Neuronal stem cell (in vitro differentiated cells): Measurements from ENCODE around the gene RPS21.
"Not testable (repeated sequence)": the region's sequence is repeated elsewhere in the genome, so short reads cannot be mapped to it uniquely, and the experiment has no call there.

Experiments used
- DNase-seq: peaks from one replicate; pipeline ENCODE4 v3.0.0-alpha.2; 2013; ENCODE audit warnings: low spot score
- H2AFZ ChIP-seq: one replicate; pipeline ENCODE4 v1.6.1; 2013; ENCODE audit warnings: mild to moderate bottlenecking, low read length, inconsistent platforms
- H2AK5ac ChIP-seq: 2 replicates; pipeline ENCODE4 v1.6.1; 2013; ENCODE audit warnings: low read depth, mild to moderate bottlenecking, inconsistent platforms, low read length, moderate library complexity, mixed read lengths
- H2BK120ac ChIP-seq: 2 replicates; pipeline ENCODE4 v1.6.1; 2013; ENCODE audit warnings: low read depth, mild to moderate bottlenecking, inconsistent platforms, low read length, moderate library complexity, mixed read lengths
- H2BK12ac ChIP-seq: one replicate; pipeline ENCODE4 v1.6.1; 2013; ENCODE audit warnings: low read length, inconsistent platforms
- H2BK15ac ChIP-seq: 2 replicates; pipeline ENCODE4 v1.6.1; 2013; ENCODE audit warnings: mild to moderate bottlenecking, low read length, inconsistent platforms, mixed read lengths
- H2BK5ac ChIP-seq: one replicate; pipeline ENCODE4 v1.6.1; 2013; ENCODE audit warnings: inconsistent platforms, mild to moderate bottlenecking, low read length, moderate library complexity
- H3K14ac ChIP-seq: one replicate; pipeline ENCODE4 v1.6.1; 2013; ENCODE audit warnings: low read length, inconsistent platforms
- H3K18ac ChIP-seq: 2 replicates; pipeline ENCODE4 v1.6.1; 2013; ENCODE audit warnings: low read length, inconsistent platforms
- H3K23ac ChIP-seq: 2 replicates; pipeline ENCODE4 v1.6.1; 2013; ENCODE audit warnings: low read depth, mild to moderate bottlenecking, mixed read lengths, low read length, inconsistent platforms; ENCODE audit not compliant: poor library complexity
- H3K27ac ChIP-seq: replicated peaks from 3 replicates; pipeline ENCODE4 v1.5.1; 2013; ENCODE audit warnings: low read length, inconsistent platforms
- H3K27me3 ChIP-seq, 3 experiments: 2 replicates each; pipeline ENCODE4 v1.6.1; 2013; ENCODE audit warnings: low read length in 3 of 3, mild to moderate bottlenecking in 2 of 3, inconsistent platforms in 1 of 3, low read depth in 1 of 3, mixed read lengths in 1 of 3, moderate library complexity in 1 of 3; ENCODE audit not compliant: control insufficient read depth in 3 of 3, insufficient read depth in 3 of 3
- H3K36me3 ChIP-seq, 2 donors: replicated peaks in 1 of 2; 2 replicates each; pipeline ENCODE4 v1.6.1; 2013; ENCODE audit warnings: low read length in 2 of 2; ENCODE audit not compliant: control insufficient read depth in 2 of 2, insufficient read depth in 2 of 2
- H3K4ac ChIP-seq: 2 replicates; pipeline ENCODE4 v1.6.1; 2013; ENCODE audit warnings: inconsistent platforms, mild to moderate bottlenecking, low read length, moderate library complexity
- H3K4me1 ChIP-seq, 2 donors: 1 replicate in 1 of 2; 2 replicates in 1 of 2; pipeline ENCODE4 v1.6.1; 2013; ENCODE audit warnings: low read length in 2 of 2, low read depth in 1 of 2; ENCODE audit not compliant: control insufficient read depth in 2 of 2, insufficient read depth in 1 of 2
- H3K4me2 ChIP-seq: one replicate; pipeline ENCODE4 v1.6.1; 2013; ENCODE audit warnings: mild to moderate bottlenecking, low read length, inconsistent platforms; ENCODE audit not compliant: insufficient read depth, poor library complexity, severe bottlenecking
- H3K4me3 ChIP-seq, 2 donors: 2 replicates each; pipeline ENCODE4 v1.5.1; 2013; ENCODE audit warnings: low read length in 2 of 2, mild to moderate bottlenecking in 2 of 2, inconsistent platforms in 1 of 2, moderate library complexity in 1 of 2
- H3K79me1 ChIP-seq: one replicate; pipeline ENCODE4 v1.6.1; 2013; ENCODE audit warnings: low read depth, mild to moderate bottlenecking, inconsistent platforms, low read length, moderate library complexity
- H3K9ac ChIP-seq: one replicate; pipeline ENCODE4 v1.6.1; 2013; ENCODE audit warnings: mild to moderate bottlenecking, low read depth, low read length, inconsistent platforms; ENCODE audit not compliant: poor library complexity
- H3K9me3 ChIP-seq, 2 donors: replicated peaks in 1 of 2; 2 replicates each; pipeline versions ENCODE3 to v1.6.1; 2013; ENCODE audit warnings: low read length in 2 of 2, mild to moderate bottlenecking in 2 of 2, inconsistent platforms in 1 of 2, low read depth in 1 of 2, mixed read lengths in 1 of 2, moderate library complexity in 1 of 2; ENCODE audit not compliant: control insufficient read depth in 2 of 2, insufficient read depth in 1 of 2
- H4K8ac ChIP-seq: one replicate; pipeline ENCODE4 v1.6.1; 2013; ENCODE audit warnings: low read depth, mild to moderate bottlenecking, inconsistent platforms, low read length, moderate library complexity
- H4K91ac ChIP-seq: one replicate; pipeline ENCODE4 v1.6.1; 2013; ENCODE audit warnings: low read length, low read depth, mild to moderate bottlenecking, inconsistent platforms; ENCODE audit not compliant: poor library complexity
- WGBS, 2 donors: extraction: QIAGEN DNeasy Blood & Tissue Kit; methylation state at CpG; one replicate each; pipeline ENCODE4 v1.1.7; 2013; ENCODE audit warnings: missing lambda C conversion rate in 2 of 2, mixed read lengths in 1 of 2; ENCODE audit not compliant: insufficient read length in 2 of 2, insufficient replicate concordance in 1 of 2; ENCODE audit errors: extremely low coverage in 2 of 2; 5-methylcytosine and 5-hydroxymethylcytosine counted together

RPS21 gene

DNA sequence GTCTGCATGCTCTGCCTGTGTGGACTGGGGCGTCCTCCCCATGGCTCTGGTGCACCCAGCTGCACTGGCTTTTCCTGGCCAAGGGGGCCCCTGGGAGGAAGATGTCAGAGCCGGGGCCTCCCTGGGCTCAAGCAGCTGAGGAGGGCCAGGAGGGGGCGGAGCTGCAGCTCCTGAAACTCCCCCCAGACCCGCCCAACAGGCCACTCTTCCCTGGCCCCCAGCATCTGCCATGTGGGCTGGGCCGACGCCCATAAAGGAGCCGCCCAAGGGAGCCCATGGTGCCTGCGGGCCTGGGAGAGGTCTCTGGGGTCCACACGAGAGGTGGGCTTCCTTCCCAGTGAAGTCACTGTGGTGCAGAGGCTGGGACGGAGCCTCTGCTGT lies 36.4 kb downstream of the RPS21 start:
- DNase-seq = no peak
- peak overlapping the region; percentile 47 for H3K14ac ChIP-seq
- H2AFZ ChIP-seq = no peak overlapping the region
- H3K27ac ChIP-seq = no peak overlapping the region
- peaks cover 0 to 5% of the 10 kb centered on the region in 2 donors for H3K9me3 ChIP-seq
- H4K91ac ChIP-seq = no peak overlapping the region
- H2BK12ac ChIP-seq = no peak overlapping the region
- no peak overlapping the region for H3K4me3 ChIP-seq
- peak overlapping the region; percentile 44 for H3K9ac ChIP-seq
- H3K27me3 ChIP-seq = peaks cover 0 to 28% (median 0%) of the 10 kb centered on the region in 3 experiments
- H4K8ac ChIP-seq = no peak overlapping the region
- H3K4me2 ChIP-seq = no peak overlapping the region
- peak overlapping the region; percentile 84 for H2AK5ac ChIP-seq
- H3K36me3 ChIP-seq = no peaks in the 10 kb centered on the region
- WGBS, 2 donors = no CpG with 5 or more reads among the region's 10 CpGs
- H2BK5ac ChIP-seq = no peak overlapping the region
- peaks cover 0 to 14% of the 10 kb centered on the region in 2 donors for H3K4me1 ChIP-seq
- H3K23ac ChIP-seq = peak overlapping the region; percentile 73
- peak overlapping the region; percentile 10 for H2BK15ac ChIP-seq
- no peak overlapping the region for H2BK120ac ChIP-seq
- peak overlapping the region; percentile 59 for H3K18ac ChIP-seq
- H3K4ac ChIP-seq = no peak overlapping the region
- peaks cover 5% of the 10 kb centered on the region for H3K79me1 ChIP-seq

DNA sequence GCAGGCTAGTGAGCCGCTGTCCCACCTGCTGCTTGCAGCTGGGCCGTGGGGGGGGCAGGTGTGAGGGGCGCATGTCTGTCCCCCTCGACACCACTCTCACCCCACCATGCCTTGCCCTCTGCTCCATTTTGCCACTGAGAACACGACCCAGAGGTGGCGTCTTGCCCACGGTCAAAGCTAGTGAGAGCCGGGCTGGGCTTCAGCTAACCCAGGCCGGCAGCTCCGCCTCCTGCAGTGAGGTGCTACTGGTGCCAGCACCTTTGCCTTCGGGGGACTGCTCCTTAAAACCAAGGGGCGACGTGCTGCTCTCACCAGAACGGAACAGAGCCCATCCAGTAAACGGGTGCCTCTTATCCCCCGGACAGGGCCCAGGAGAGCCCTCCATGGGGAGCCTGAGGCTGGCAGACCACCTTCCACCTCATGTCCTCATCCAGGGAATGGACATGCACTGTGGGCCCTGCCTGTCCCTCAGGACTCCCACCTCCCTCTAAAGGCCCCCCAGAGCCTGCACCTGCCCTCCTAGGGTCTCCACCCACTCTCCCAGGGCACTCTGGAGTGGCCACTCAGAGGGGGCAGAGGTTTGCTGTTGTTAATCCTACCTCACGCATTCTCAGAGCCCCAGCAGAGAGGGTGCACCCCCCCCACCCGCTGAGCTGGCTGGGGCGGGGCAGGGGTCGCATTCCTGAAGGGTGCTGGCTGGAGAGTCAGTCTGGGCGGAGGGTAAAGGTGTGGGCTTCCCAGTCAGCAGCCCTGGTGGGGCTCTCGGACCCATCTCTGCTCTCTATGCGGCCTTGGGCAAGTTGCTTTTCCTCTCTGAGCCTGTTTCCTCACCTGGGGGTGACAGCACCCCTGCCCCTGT lies 37.6 kb downstream of the RPS21 start:
- Histone ChIP-seq H3K27ac (no peak overlapping the region), H2AK5ac (peak overlapping the region; percentile 83)
- no CpG with 5 or more reads among the region's 23 CpGs for WGBS, 2 donors

DNA sequence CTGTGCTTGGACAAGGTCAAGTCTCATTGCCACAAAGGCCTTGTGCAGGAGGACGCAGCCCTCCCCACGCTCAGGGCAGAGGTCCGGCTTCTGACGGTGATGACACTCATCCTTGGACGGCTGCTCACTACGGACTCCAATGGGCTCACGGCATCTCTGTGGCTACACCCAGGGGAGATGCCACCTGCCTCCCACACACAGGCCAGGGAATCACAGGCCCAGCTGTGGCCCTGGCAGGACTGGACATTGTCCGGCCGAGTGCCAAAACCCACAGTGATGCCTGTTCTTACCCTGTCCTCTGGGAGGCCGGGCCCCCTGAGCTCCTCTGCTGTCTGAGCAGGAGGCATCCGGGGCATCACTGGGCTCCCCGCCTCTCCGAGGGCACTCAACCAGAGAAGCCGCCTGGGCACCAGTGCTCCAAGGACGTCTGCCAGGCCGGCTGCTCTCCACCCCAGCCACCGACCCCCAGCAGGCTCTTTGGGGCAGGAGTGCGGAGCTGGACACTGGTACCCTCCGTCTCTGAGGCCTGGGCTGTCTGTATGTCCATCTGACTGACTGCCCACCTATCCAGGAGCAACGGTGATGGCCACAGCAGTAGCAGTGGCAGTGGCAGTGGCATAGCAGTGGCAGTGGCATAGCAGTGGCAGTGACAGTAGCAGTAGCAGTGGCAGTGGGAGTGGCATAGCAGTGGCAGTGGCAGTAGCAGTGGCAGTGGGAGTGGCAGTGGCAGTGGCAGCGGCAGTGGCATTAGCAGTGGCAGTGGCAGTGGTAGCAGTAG lies 38.6 kb downstream of the RPS21 start:
- H3K4me2 ChIP-seq = no peak overlapping the region
- H3K14ac ChIP-seq = peak overlapping the region; percentile 91
- H3K18ac ChIP-seq = peak overlapping the region; percentile 72
- H3K9ac ChIP-seq = peak overlapping the region; percentile 55
- H3K23ac ChIP-seq = no peak overlapping the region
- H3K4me1 ChIP-seq = peaks cover 0 to 15% of the 10 kb centered on the region in 2 donors
- peak overlapping the region; percentile 76 for H2AK5ac ChIP-seq
- WGBS, 2 donors = no CpG with 5 or more reads among the region's 21 CpGs
- H2BK15ac ChIP-seq = peak overlapping the region; percentile 87
- peaks cover 0 to 5% of the 10 kb centered on the region in 2 donors for H3K9me3 ChIP-seq
- no peak overlapping the region for H2BK5ac ChIP-seq
- no peak for DNase-seq
- H3K36me3 ChIP-seq = no peaks in the 10 kb centered on the region
- H2AFZ ChIP-seq = no peak overlapping the region
- H3K4ac ChIP-seq = no peak overlapping the region
- no peak overlapping the region for H2BK120ac ChIP-seq
- peaks cover 5% of the 10 kb centered on the region for H3K79me1 ChIP-seq
- peaks cover 0 to 36% (median 0%) of the 10 kb centered on the region in 3 experiments for H3K27me3 ChIP-seq
- no peak overlapping the region for H4K91ac ChIP-seq
- no peak overlapping the region for H4K8ac ChIP-seq
- peak overlapping the region in 1 of 2 donors; percentile 36 for H3K4me3 ChIP-seq
- H3K27ac ChIP-seq = no peak overlapping the region
- H2BK12ac ChIP-seq = peak overlapping the region; percentile 89

More for the DNA sequence above, 37.6 kb downstream of the RPS21 start:
- no peak overlapping the region for H4K91ac ChIP-seq
- peaks cover 0 to 28% (median 0%) of the 10 kb centered on the region in 3 experiments for H3K27me3 ChIP-seq
- peak overlapping the region; percentile 91 for H3K14ac ChIP-seq
- no peak overlapping the region for H2BK120ac ChIP-seq
- no peak overlapping the region for H3K4me2 ChIP-seq
- peak overlapping the region; percentile 51 for H2BK12ac ChIP-seq
- no peak overlapping the region for H2AFZ ChIP-seq
- H3K18ac ChIP-seq = peak overlapping the region; percentile 80
- no peaks in the 10 kb centered on the region for H3K36me3 ChIP-seq
- no peak overlapping the region for H3K4ac ChIP-seq
- H3K23ac ChIP-seq = peak overlapping the region; percentile 92
- peaks cover 5% of the 10 kb centered on the region for H3K79me1 ChIP-seq
- H3K4me1 ChIP-seq = peaks cover 0 to 15% of the 10 kb centered on the region in 2 donors
- no peak for DNase-seq
- H3K9me3 ChIP-seq = peaks cover 0 to 5% of the 10 kb centered on the region in 2 donors
- H3K4me3 ChIP-seq = no peak overlapping the region
- H4K8ac ChIP-seq = no peak overlapping the region
- peak overlapping the region; percentile 17 for H2BK5ac ChIP-seq
- H2BK15ac ChIP-seq = peak overlapping the region; percentile 87
- peak overlapping the region; percentile 38 for H3K9ac ChIP-seq

- not testable (repeated sequence) for H2AFZ ChIP-seq, H3K23ac ChIP-seq, H4K91ac ChIP-seq, H3K9me3 ChIP-seq, H2BK120ac ChIP-seq, H3K18ac ChIP-seq, DNase-seq, H4K8ac ChIP-seq, H3K27ac ChIP-seq, H3K79me1 ChIP-seq, H2BK5ac ChIP-seq, H3K14ac ChIP-seq, H3K4ac ChIP-seq, H3K36me3 ChIP-seq, H3K4me2 ChIP-seq, H3K4me3 ChIP-seq
- H2BK12ac ChIP-seq = peak overlapping the region; percentile 89
- peaks cover 0 to 15% of the 10 kb centered on the region in 2 donors for H3K4me1 ChIP-seq
- H2AK5ac ChIP-seq = peak overlapping the region; percentile 99
- WGBS, 2 donors = no CpG with 5 or more reads among the region's 4 CpGs
- H3K27me3 ChIP-seq = peaks cover 0 to 41% (median 0%) of the 10 kb centered on the region in 3 experiments
- peak overlapping the region; percentile 93 for H2BK15ac ChIP-seq
- H3K9ac ChIP-seq = peak overlapping the region; percentile 55
Measured at GRCh38 chr20:62426059-62426348, 39.1 kb downstream of the RPS21 start.
